GM18520 (cell line): Measurements from ENCODE around the gene TMEM181.
A peak's percentile ranks its signal among the peaks of the same experiment; 100 is the strongest.
"Not testable (repeated sequence)": the region's sequence is repeated elsewhere in the genome, so short reads cannot be mapped to it uniquely, and the experiment has no call there.

ENCODE experiments used
- ATAC-seq: cut with Tn5 transposase; IDR thresholded peaks from one replicate; pipeline ENCODE4 v1.9.1; 2021; ENCODE audit not compliant: unreplicated experiment

Gene TMEM181

GRCh38 chr6:158635427-158636073 is 75.7 kb downstream of the TMEM181 start:
- no peak for ATAC-seq

- no peak for ATAC-seq
Observed at GRCh38 chr6:158636778-158637177, 76.9 kb downstream of the TMEM181 start.

GRCh38 chr6:158638324-158638854 is 78.5 kb downstream of the TMEM181 start:
- no peak for ATAC-seq

- ATAC-seq = no peak
Observed at GRCh38 chr6:158639056-158639455, 79.2 kb downstream of the TMEM181 start.

- ATAC-seq = no peak
Observed at GRCh38 chr6:158640519-158640918, 80.6 kb downstream of the TMEM181 start.

- no peak for ATAC-seq
Observed at GRCh38 chr6:158642097-158642601, 82.3 kb downstream of the TMEM181 start.

GRCh38 chr6:158643836-158644230 is 83.9 kb downstream of the TMEM181 start:
- no peak for ATAC-seq

GRCh38 chr6:158644231-158645063 is 84.6 kb downstream of the TMEM181 start, which contains the start of gene DYNLT1:
TSS of gene DYNLT1 (minus strand) at chr6:158644743. CDS start at chr6:158644708, 35 bp downstream.
- ATAC-seq = peak; percentile 45

GRCh38 chr6:158645064-158646022 is 85.5 kb downstream of the TMEM181 start:
- ATAC-seq = peak; percentile 16

- no peak for ATAC-seq
Observed at GRCh38 chr6:158646023-158646910, 86.4 kb downstream of the TMEM181 start.

GRCh38 chr6:158647501-158647900 is 87.6 kb downstream of the TMEM181 start:
- ATAC-seq = no peak

- ATAC-seq = peak; percentile 23
Observed at GRCh38 chr6:158648682-158649131, 88.8 kb downstream of the TMEM181 start.

GRCh38 chr6:158649289-158650143 is 89.6 kb downstream of the TMEM181 start, which contains the start of gene SYTL3:
TSS of gene SYTL3 (plus strand) at chr6:158650054. CDS start at chr6:158663269, 13,215 bp downstream.
- peak; percentile 44 for ATAC-seq

- not testable (repeated sequence) for ATAC-seq
Observed at GRCh38 chr6:158651981-158652737, 92.3 kb downstream of the TMEM181 start.

GRCh38 chr6:158653577-158654354 is 93.9 kb downstream of the TMEM181 start:
- ATAC-seq = no peak

GRCh38 chr6:158654498-158654897 is 94.6 kb downstream of the TMEM181 start:
- ATAC-seq = no peak

- ATAC-seq = no peak
Observed at GRCh38 chr6:158654960-158655489, 95.1 kb downstream of the TMEM181 start.
